NCI-H1694 (cell line): ENCODE results near the gene VWCE.
"Not testable (repeated sequence)": the region's sequence is repeated elsewhere in the genome, so short reads cannot be mapped to it uniquely, and the experiment has no call there.

Source experiments
- DNase-seq: peaks from one replicate; lab custom pipeline; 2025; lab: John Stamatoyannopoulos, UW

VWCE gene

DNA sequence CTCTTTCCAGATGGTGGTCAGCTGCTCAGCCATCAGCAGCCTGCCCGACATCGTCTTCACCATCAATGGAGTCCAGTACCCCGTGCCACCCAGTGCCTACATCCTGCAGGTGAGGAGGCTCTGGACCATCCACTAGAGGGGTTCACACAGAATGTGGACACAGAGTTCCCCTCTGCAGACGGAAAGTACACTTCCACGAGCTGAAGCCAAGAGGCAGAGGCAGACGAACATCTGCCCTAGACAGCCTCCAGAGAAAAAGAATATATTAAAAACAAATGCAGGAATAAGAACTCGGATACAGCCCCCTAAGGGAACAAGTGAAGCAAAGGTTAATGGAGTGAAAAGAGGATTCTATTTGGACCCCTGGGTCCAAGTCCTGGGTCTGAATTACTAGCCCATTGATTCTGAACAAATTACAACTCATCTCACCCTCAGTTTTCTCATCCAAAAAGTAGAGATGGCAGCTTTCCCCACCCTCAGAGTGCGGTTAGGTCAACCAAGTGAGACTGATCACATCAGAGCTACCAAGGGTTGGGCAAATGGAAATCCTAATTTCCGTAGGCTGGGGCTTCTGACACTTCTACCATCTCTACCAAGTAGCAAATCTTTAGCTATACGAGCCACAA lies 83.7 kb downstream of the VWCE start:
- DNase-seq = not testable (repeated sequence)

DNA sequence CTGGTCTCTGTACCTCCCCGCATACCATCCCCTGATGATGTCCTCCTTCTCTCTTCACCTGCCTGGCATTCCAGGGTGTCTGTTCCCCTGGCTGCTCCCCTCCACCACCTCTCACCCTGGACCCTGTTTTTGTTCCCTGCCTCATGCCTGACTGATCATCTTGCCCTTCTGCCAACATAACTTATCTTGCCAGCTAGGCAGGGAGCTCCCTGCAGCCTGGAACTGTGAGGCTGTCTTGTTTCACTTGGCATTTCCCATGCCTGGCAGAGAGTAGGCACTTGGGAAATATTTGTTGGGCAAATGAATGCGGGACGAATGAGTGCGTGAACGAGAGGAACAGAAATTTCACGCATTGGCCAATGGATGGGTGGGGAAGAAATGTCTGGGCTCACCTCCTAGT lies 84.5 kb downstream of the VWCE start:
- DNase-seq = not testable (repeated sequence)
